IMR-90 (cell line): ENCODE measurements around the gene CYP2C9. TPM values are rescaled to one million over a fixed set of nuclear protein-coding genes. Genes with fewer than 3 reads are reported as not detected.

ENCODE experiments used
- ATAC-seq: fragments of 200-7000 bp; cut with Tn5 transposase; 2 replicates; pipeline ENCODE4 v1.9.1; 2020; ENCODE audit warnings: low read depth, mild to moderate bottlenecking, moderate library complexity
- BruUV-seq: library from RNA; stranded (reverse); fragments of 400-500 nt; replicated peaks from 2 replicates; lab custom pipeline; 2021; lab: Mats Ljungman, UMichigan
- CTCF ChIA-PET: fragments of 300-600 bp; formaldehyde crosslinking; extraction: SDS; loops from one replicate; lab custom pipeline; 2021; ENCODE audit warnings: antibody characterized with exemption; lab: Yijun Ruan, JAX
- POLR2A ChIA-PET: fragments of 300-600 bp; sonication (Branson Sonifier 250); formaldehyde crosslinking; loops from one replicate; lab custom pipeline; 2022; ENCODE audit warnings: antibody characterized with exemption; ENCODE audit not compliant: unreplicated experiment; lab: Charles Lee
- DNase-seq: peaks from one replicate; pipeline ENCODE4 v3.0.0; 2013
- H2AFZ ChIP-seq: replicated peaks from 2 replicates; pipeline ENCODE3; 2013; ENCODE audit warnings: low read length, mild to moderate bottlenecking; ENCODE audit not compliant: poor library complexity
- H2AK5ac ChIP-seq: 2 replicates; pipeline ENCODE4 v1.6.1; 2013; ENCODE audit warnings: low read depth, low read length, inconsistent platforms
- H2AK9ac ChIP-seq: replicated peaks from 2 replicates; pipeline ENCODE3; 2013; ENCODE audit warnings: mild to moderate bottlenecking, low read depth, low read length, moderate library complexity; ENCODE audit not compliant: poor library complexity
- H2BK120ac ChIP-seq: 2 replicates; pipeline ENCODE4 v1.6.1; 2013; ENCODE audit warnings: low read depth, low read length, inconsistent platforms
- H2BK15ac ChIP-seq: 3 replicates; pipeline ENCODE4 v1.6.1; 2013; ENCODE audit warnings: low read depth, low read length, inconsistent platforms
- H2BK20ac ChIP-seq: 2 replicates; pipeline ENCODE4 v1.6.1; 2013; ENCODE audit warnings: low read depth, mild to moderate bottlenecking, inconsistent platforms, low read length, moderate library complexity
- H2BK5ac ChIP-seq: 2 replicates; pipeline ENCODE4 v1.6.1; 2013; ENCODE audit warnings: mild to moderate bottlenecking, low read depth, low read length, inconsistent platforms; ENCODE audit not compliant: poor library complexity, severe bottlenecking
- H3K14ac ChIP-seq: replicated peaks from 2 replicates; pipeline ENCODE4 v1.6.1; 2013; ENCODE audit warnings: low read depth, low read length, inconsistent platforms
- H3K18ac ChIP-seq: 2 replicates; pipeline ENCODE4 v1.6.1; 2013; ENCODE audit warnings: low read depth, low read length, control low read depth
- H3K23ac ChIP-seq: 2 replicates; pipeline ENCODE4 v1.6.1; 2013; ENCODE audit warnings: low read depth, low read length, inconsistent platforms
- H3K27ac ChIP-seq: 2 replicates; pipeline ENCODE4 v1.5.1; 2013; ENCODE audit warnings: mild to moderate bottlenecking, control low read depth, low read length; ENCODE audit not compliant: insufficient read depth
- H3K27me3 ChIP-seq: 2 replicates; pipeline ENCODE4 v1.6.1; 2013; ENCODE audit warnings: low read length; ENCODE audit not compliant: control insufficient read depth, insufficient read depth
- H3K36me3 ChIP-seq: 2 replicates; pipeline ENCODE4 v1.6.1; 2013; ENCODE audit warnings: low read length, mixed read lengths; ENCODE audit not compliant: control insufficient read depth, insufficient read depth
- H3K4ac ChIP-seq: 2 replicates; pipeline ENCODE4 v1.6.1; 2013; ENCODE audit warnings: low read depth, low read length, inconsistent platforms
- H3K4me1 ChIP-seq: 2 replicates; pipeline ENCODE4 v1.6.1; 2013; ENCODE audit warnings: low read length, mixed read lengths; ENCODE audit not compliant: control insufficient read depth, insufficient read depth
- H3K4me2 ChIP-seq: 2 replicates; pipeline ENCODE4 v1.6.1; 2013; ENCODE audit warnings: low read depth, mild to moderate bottlenecking, control low read depth, low read length, moderate library complexity
- H3K4me3 ChIP-seq: 2 replicates; pipeline ENCODE4 v1.5.1; 2013; ENCODE audit warnings: low read depth, mild to moderate bottlenecking, control low read depth, low read length, moderate library complexity; ENCODE audit not compliant: insufficient read depth
- H3K56ac ChIP-seq: 2 replicates; pipeline ENCODE4 v1.6.1; 2013; ENCODE audit warnings: low read length, inconsistent platforms; ENCODE audit not compliant: insufficient read depth; ENCODE audit errors: extremely low read depth
- H3K79me1 ChIP-seq, 2 experiments: 2 replicates each; pipeline ENCODE4 v1.6.1; 2013; ENCODE audit warnings: low read length in 2 of 2, inconsistent platforms in 1 of 2, low read depth in 1 of 2
- H3K9ac ChIP-seq: 2 replicates; pipeline ENCODE4 v1.6.1; 2013; ENCODE audit warnings: low read depth, low read length, control low read depth
- H3K9me1 ChIP-seq: 2 replicates; pipeline ENCODE4 v1.6.1; 2013; ENCODE audit warnings: low read length, inconsistent platforms; ENCODE audit not compliant: insufficient read depth
- H3K9me3 ChIP-seq: 2 replicates; pipeline ENCODE4 v1.6.1; 2013; ENCODE audit warnings: low read length; ENCODE audit not compliant: control insufficient read depth, insufficient read depth
- H4K20me1 ChIP-seq: 2 replicates; pipeline ENCODE4 v1.6.1; 2013; ENCODE audit warnings: low read length, inconsistent platforms; ENCODE audit not compliant: insufficient read depth
- H4K5ac ChIP-seq: 2 replicates; pipeline ENCODE4 v1.6.1; 2013; ENCODE audit warnings: mild to moderate bottlenecking, low read depth, low read length, control low read depth
- H4K8ac ChIP-seq, 2 experiments: 2 replicates each; pipeline ENCODE4 v1.6.1; 2013; ENCODE audit warnings: low read depth in 2 of 2, low read length in 2 of 2, control low read depth in 1 of 2, inconsistent platforms in 1 of 2
- H4K91ac ChIP-seq: 2 replicates; pipeline ENCODE4 v1.6.1; 2013; ENCODE audit warnings: low read depth, low read length, inconsistent platforms; ENCODE audit not compliant: insufficient read depth
- FOS ChIP-seq: fragments of 150-350 bp; IDR thresholded peaks from 2 replicates; pipeline ENCODE4 v1.6.1; 2016; ENCODE audit warnings: low read depth, low read length
- MXI1 ChIP-seq: IDR thresholded peaks from 2 replicates; pipeline ENCODE4 v1.6.1; 2012; ENCODE audit warnings: low read depth, mild to moderate bottlenecking, low read length, moderate library complexity, borderline replicate concordance
- RCOR1 ChIP-seq: IDR thresholded peaks from 2 replicates; pipeline ENCODE4 v1.6.1; 2012; ENCODE audit warnings: mild to moderate bottlenecking, low read length, improper control_type of control experiment; ENCODE audit not compliant: insufficient replicate concordance
- WGBS, 2 experiments: methylation state at CpG; one replicate each; pipeline versions ENCODE4 v1.1.5 to v1.1.7; 2013; ENCODE audit warnings: missing lambda C conversion rate in 2 of 2; ENCODE audit not compliant: insufficient read length in 1 of 2; ENCODE audit errors: extremely low coverage in 2 of 2; 5-methylcytosine and 5-hydroxymethylcytosine counted together
- dilution Hi-C: fragments of 300-500 bp; cut with HindIII; formaldehyde crosslinking; loops from one replicate; pipeline ENCODE4 v1.14.3; 2018; ENCODE audit warnings: low sequenced_read_pairs; ENCODE audit not compliant: unreplicated experiment
- in situ Hi-C: fragments of 300-500 bp; cut with MboI; formaldehyde crosslinking; loops from 3 replicates; pipeline ENCODE4 v1.14.3; 2019; ENCODE audit warnings: low sequenced_read_pairs, inconsistent platforms, mixed read lengths
- intact Hi-C: fragments of 100-400 bp; cut with micrococcal nuclease; formaldehyde crosslinking; loops from 2 replicates; pipeline ENCODE4 v1.10.0; 2022
- polyA plus RNA-seq, 3 experiments: library from polyadenylated mRNA; depleted of rRNA; stranded (reverse); fragments of >200 nt; gene quantifications; 2 replicates each; pipeline ENCODE4 v1.2.3, GENCODE V29; 2012; ENCODE audit warnings: low replicate concordance in 1 of 3
- total RNA-seq: library from RNA; depleted of rRNA; stranded (reverse); fragments of >200 nt; gene quantifications from 2 replicates; pipeline ENCODE4 v1.2.3, GENCODE V29; 2012

CYP2C9 gene
- total and polyA plus RNA-seq, 2 of the 4 experiments (the other 2 are of a cell fraction): not detected

GRCh38 chr10:94902080-94902479 is 36.4 kb upstream of the CYP2C9 start:
- H2BK5ac ChIP-seq: no peak overlapping the region
- H3K4me2 ChIP-seq: no peak overlapping the region
- CTCF ChIA-PET: no interaction called here
- no peaks in the 10 kb centered on the region for H3K36me3 ChIP-seq
- ATAC-seq (no peak), DNase-seq (no peak)
- no peak overlapping the region for H2AFZ ChIP-seq
- no peak overlapping the region for H4K91ac ChIP-seq
- no peak overlapping the region for H2BK120ac ChIP-seq
- TF ChIP-seq MXI1: no peak
- no peak for TF ChIP-seq RCOR1
- no peak for TF ChIP-seq FOS
- no TSS peak for BruUV-seq
- POLR2A ChIA-PET: no interaction called here
- H2AK9ac ChIP-seq: no peak overlapping the region
- H4K20me1 ChIP-seq: no peaks in the 10 kb centered on the region
- H3K4me3 ChIP-seq: no peak overlapping the region
- H3K14ac ChIP-seq: no peak overlapping the region
- H4K8ac ChIP-seq: no peak overlapping the region
- H2BK15ac ChIP-seq: no peak overlapping the region
- H3K23ac ChIP-seq: no peak overlapping the region
- no peak overlapping the region for H3K18ac ChIP-seq
- WGBS, 2 experiments: no CpG with 5 or more reads among the region's 1 CpG
- no peak overlapping the region for H3K9ac ChIP-seq
- H3K9me3 ChIP-seq: no peaks in the 10 kb centered on the region; the same call in 1 of the 2 replicates
- in situ Hi-C loops (no loop called here), intact Hi-C loops (no loop called here), dilution Hi-C loops (no loop called here)
- H3K56ac ChIP-seq: no peak overlapping the region
- no peak overlapping the region for H3K4ac ChIP-seq
- no peaks in the 10 kb centered on the region for H3K27me3 ChIP-seq
- no peak overlapping the region for H2AK5ac ChIP-seq
- H3K9me1 ChIP-seq: no peaks in the 10 kb centered on the region
- H3K27ac ChIP-seq: no peak overlapping the region
- no peaks in the 10 kb centered on the region for H3K79me1 ChIP-seq
- H4K5ac ChIP-seq: no peak overlapping the region
- H2BK20ac ChIP-seq: no peak overlapping the region
- H3K4me1 ChIP-seq: no peaks in the 10 kb centered on the region
